ENCODE data around the gene CBLC. TPM values are rescaled to one million over a fixed set of nuclear protein-coding genes. Genes with fewer than 3 reads are reported as not detected.

CBLC gene
- total RNA-seq, 1 donor from 2014 or later = not detected

- H3K4me3 Mint-ChIP-seq (ENCODE audit: unreplicated experiment) = no peak overlapping the region
- H3K27me3 Mint-ChIP-seq (ENCODE audit: low read depth) = peaks cover 2% of the 10 kb centered on the region
- no peaks in the 10 kb centered on the region for H3K9me3 Mint-ChIP-seq (ENCODE audit: low read depth)
- no peaks in the 10 kb centered on the region for H3K36me3 Mint-ChIP-seq (ENCODE audit: low read depth)
- H3K4me1 Mint-ChIP-seq (ENCODE audit: low read depth) = peaks cover 6% of the 10 kb centered on the region
- DNase-seq (ENCODE audit: low spot score) = no peak
- no peak for TF ChIP-seq CTCF (IDR thresholded peaks at IDR 0.05)
- H3K27ac Mint-ChIP-seq (ENCODE audit: unreplicated experiment) = no peak overlapping the region
Measured at GRCh38 chr19:44788971-44789370, 11.3 kb downstream of the CBLC start.

GRCh38 chr19:44789943-44790483 is 12.3 kb downstream of the CBLC start:
- Mint-ChIP-seq H3K36me3 (ENCODE audit: low read depth) (no peaks in the 10 kb centered on the region), H3K4me3 (ENCODE audit: unreplicated experiment) (no peak overlapping the region), H3K27me3 (ENCODE audit: low read depth) (no peaks in the 10 kb centered on the region), H3K9me3 (ENCODE audit: low read depth) (no peaks in the 10 kb centered on the region), H3K4me1 (ENCODE audit: low read depth) (no peaks in the 10 kb centered on the region), H3K27ac (ENCODE audit: unreplicated experiment) (no peak overlapping the region)
- DNase-seq (ENCODE audit: low spot score) = no peak
- TF ChIP-seq CTCF (IDR thresholded peaks at IDR 0.05) = no peak

GRCh38 chr19:44792281-44792680 is 14.6 kb downstream of the CBLC start:
- TF ChIP-seq CTCF (IDR thresholded peaks at IDR 0.05) = no peak
- DNase-seq (ENCODE audit: low spot score) = no peak

GRCh38 chr19:44794610-44795009 is 16.9 kb downstream of the CBLC start:
- Mint-ChIP-seq H3K9me3 (ENCODE audit: low read depth) (no peaks in the 10 kb centered on the region), H3K27ac (ENCODE audit: unreplicated experiment) (no peak overlapping the region), H3K36me3 (ENCODE audit: low read depth) (no peaks in the 10 kb centered on the region), H3K4me1 (ENCODE audit: low read depth) (peaks cover 7% of the 10 kb centered on the region), H3K27me3 (ENCODE audit: low read depth) (peaks cover 2% of the 10 kb centered on the region), H3K4me3 (ENCODE audit: unreplicated experiment) (no peak overlapping the region)
- DNase-seq (ENCODE audit: low spot score) = no peak
- TF ChIP-seq CTCF (IDR thresholded peaks at IDR 0.05) = no peak

More at GRCh38 chr19:44792281-44792680, 14.6 kb downstream of the CBLC start:
- Mint-ChIP-seq H3K4me3 (ENCODE audit: unreplicated experiment) (no peak overlapping the region), H3K27me3 (ENCODE audit: low read depth) (peaks cover 2% of the 10 kb centered on the region), H3K4me1 (ENCODE audit: low read depth) (peaks cover 7% of the 10 kb centered on the region), H3K27ac (ENCODE audit: unreplicated experiment) (no peak overlapping the region), H3K9me3 (ENCODE audit: low read depth) (no peaks in the 10 kb centered on the region), H3K36me3 (ENCODE audit: low read depth) (no peaks in the 10 kb centered on the region)

GRCh38 chr19:44795398-44795987 is 17.8 kb downstream of the CBLC start:
- Mint-ChIP-seq H3K27ac (ENCODE audit: unreplicated experiment) (no peak overlapping the region), H3K27me3 (ENCODE audit: low read depth) (peaks cover 2% of the 10 kb centered on the region), H3K9me3 (ENCODE audit: low read depth) (no peaks in the 10 kb centered on the region), H3K36me3 (ENCODE audit: low read depth) (no peaks in the 10 kb centered on the region), H3K4me1 (ENCODE audit: low read depth) (peaks cover 7% of the 10 kb centered on the region), H3K4me3 (ENCODE audit: unreplicated experiment) (no peak overlapping the region)
- no peak for TF ChIP-seq CTCF (IDR thresholded peaks at IDR 0.05)
- no peak for DNase-seq (ENCODE audit: low spot score)
